Nephron (organoid): ENCODE measurements around the gene MFSD2A.
"Not testable (repeated sequence)": the region's sequence is repeated elsewhere in the genome, so short reads cannot be mapped to it uniquely, and the experiment has no call there.

ENCODE experiments used
- H3K27ac Mint-ChIP-seq, 3 experiments: 2 replicates each; pipeline ENCODE4 v1.8.0; 2020; ENCODE audit warnings: mixed read lengths in 3 of 3, mild to moderate bottlenecking in 2 of 3, moderate library complexity in 1 of 3
- H3K27me3 Mint-ChIP-seq: 2 replicates; pipeline ENCODE4 v1.8.0; 2021; ENCODE audit warnings: low read depth, mild to moderate bottlenecking, moderate library complexity, mixed read lengths
- H3K36me3 Mint-ChIP-seq: 2 replicates; pipeline ENCODE4 v1.8.0; 2020; ENCODE audit warnings: low read depth, mixed read lengths
- H3K4me1 Mint-ChIP-seq: 2 replicates; pipeline ENCODE4 v1.8.0; 2020; ENCODE audit warnings: mixed read lengths
- H3K4me3 Mint-ChIP-seq, 3 experiments: 2 replicates each; pipeline ENCODE4 v1.8.0; 2020; ENCODE audit warnings: mild to moderate bottlenecking in 3 of 3, mixed read lengths in 3 of 3, moderate library complexity in 2 of 3
- H3K9me3 Mint-ChIP-seq: 2 replicates; pipeline ENCODE4 v1.8.0; 2020; ENCODE audit warnings: mixed read lengths
- CTCF ChIP-seq, 3 experiments: fragments of 200-600 bp; sonication (generic); IDR thresholded peaks; one replicate each; pipeline ENCODE4 v1.5.0; 2021; ENCODE audit warnings: antibody characterized with exemption in 3 of 3; ENCODE audit not compliant: unreplicated experiment in 3 of 3

Gene MFSD2A

GRCh38 chr1:39954870-39955546 lies at the start of gene MFSD2A:
Gene MFSD2A, plus strand, starts transcription at chr1:39955145. Its CDS starts 148 bp downstream, at chr1:39955293.
- H3K36me3 Mint-ChIP-seq: no peaks in the 10 kb centered on the region

GRCh38 chr1:39905172-39905571 lies 49.8 kb upstream of the MFSD2A start:
- Mint-ChIP-seq H3K36me3 (no peaks in the 10 kb centered on the region), H3K27ac (no peak overlapping the region), H3K4me1 (peaks cover 1% of the 10 kb centered on the region), H3K27me3 (peaks cover 58% of the 10 kb centered on the region), H3K4me3 (no peak overlapping the region), H3K9me3 (peaks cover 6% of the 10 kb centered on the region)
- TF ChIP-seq CTCF (IDR thresholded peaks at IDR 0.05; ENCODE audit: unreplicated experiment in 3 of 3): no peak

More at GRCh38 chr1:39954870-39955546, at the start of gene MFSD2A:
- H3K27ac Mint-ChIP-seq: peak within 1 kb of the TSS; percentile 19 to 41 (median 31)
- H3K27me3 Mint-ChIP-seq: peaks cover 49% of the 10 kb centered on the region
- H3K9me3 Mint-ChIP-seq: no peaks in the 10 kb centered on the region
- no peak for TF ChIP-seq CTCF (IDR thresholded peaks at IDR 0.05; ENCODE audit: unreplicated experiment in 3 of 3)
- H3K4me1 Mint-ChIP-seq: peaks cover 43% of the 10 kb centered on the region
- H3K4me3 Mint-ChIP-seq: peak within 1 kb of the TSS; percentile 88 to 94 (median 90)

- Mint-ChIP-seq H3K36me3 (no peaks in the 10 kb centered on the region), H3K27me3 (peaks cover 46% of the 10 kb centered on the region), H3K9me3 (peaks cover 6% of the 10 kb centered on the region), H3K4me3 (no peak overlapping the region), H3K4me1 (no peaks in the 10 kb centered on the region), H3K27ac (no peak overlapping the region)
- no peak for TF ChIP-seq CTCF (IDR thresholded peaks at IDR 0.05; ENCODE audit: unreplicated experiment in 3 of 3)
Observed at GRCh38 chr1:39907528-39908453, 47.2 kb upstream of the MFSD2A start.

GRCh38 chr1:39908534-39908933 lies 46.4 kb upstream of the MFSD2A start:
- peaks cover 6% of the 10 kb centered on the region for H3K9me3 Mint-ChIP-seq
- H3K4me3 Mint-ChIP-seq: no peak overlapping the region
- peaks cover 39% of the 10 kb centered on the region for H3K27me3 Mint-ChIP-seq
- H3K4me1 Mint-ChIP-seq: no peaks in the 10 kb centered on the region
- no peaks in the 10 kb centered on the region for H3K36me3 Mint-ChIP-seq
- no peak overlapping the region for H3K27ac Mint-ChIP-seq
- no peak for TF ChIP-seq CTCF (IDR thresholded peaks at IDR 0.05; ENCODE audit: unreplicated experiment in 3 of 3)

- Mint-ChIP-seq H3K4me3 (no peak overlapping the region), H3K27ac (no peak overlapping the region)
Observed at GRCh38 chr1:39910263-39910662, 44.7 kb upstream of the MFSD2A start.

GRCh38 chr1:39913136-39913535 lies 41.8 kb upstream of the MFSD2A start:
- not testable (repeated sequence) for H3K27ac Mint-ChIP-seq, H3K4me3 Mint-ChIP-seq, H3K4me1 Mint-ChIP-seq, H3K36me3 Mint-ChIP-seq, H3K9me3 Mint-ChIP-seq
- peaks cover 19% of the 10 kb centered on the region for H3K27me3 Mint-ChIP-seq

More at GRCh38 chr1:39910263-39910662, 44.7 kb upstream of the MFSD2A start:
- Mint-ChIP-seq H3K27me3 (peaks cover 24% of the 10 kb centered on the region), H3K36me3 (no peaks in the 10 kb centered on the region), H3K9me3 (peaks cover 6% of the 10 kb centered on the region), H3K4me1 (no peaks in the 10 kb centered on the region)
- no peak for TF ChIP-seq CTCF (IDR thresholded peaks at IDR 0.05; ENCODE audit: unreplicated experiment in 3 of 3)
